ENCODE measurements around the gene FAM168A.
"Not testable (repeated sequence)": the region's sequence is repeated elsewhere in the genome, so short reads cannot be mapped to it uniquely, and the experiment has no call there.

The FAM168A gene

GRCh38 chr11:73598719-73599379 is 937 bp upstream of the FAM168A start:
- DNase-seq = no peak
- in situ Hi-C loops (cut with HindIII; ENCODE audit: low pct_ligation_motif_present, low pct_unique_long_range_greater_than_20kb, low sequenced_read_pairs) = no loop called here

GRCh38 chr11:73597336-73597955 is 466 bp downstream of the FAM168A start:
- in situ Hi-C loops (cut with HindIII; ENCODE audit: low pct_ligation_motif_present, low pct_unique_long_range_greater_than_20kb, low sequenced_read_pairs) = no loop called here
- DNase-seq = no peak

GRCh38 chr11:73596547-73596946 is 1.4 kb downstream of the FAM168A start:
- DNase-seq = no peak
- in situ Hi-C loops (cut with HindIII; ENCODE audit: low pct_ligation_motif_present, low pct_unique_long_range_greater_than_20kb, low sequenced_read_pairs) = no loop called here

- DNase-seq = no peak
- in situ Hi-C loops (cut with HindIII; ENCODE audit: low pct_ligation_motif_present, low pct_unique_long_range_greater_than_20kb, low sequenced_read_pairs) = no loop called here
Measured at GRCh38 chr11:73592640-73593039, 5.3 kb downstream of the FAM168A start.

GRCh38 chr11:73591743-73592142 is 6.2 kb downstream of the FAM168A start:
- in situ Hi-C loops (cut with HindIII; ENCODE audit: low pct_ligation_motif_present, low pct_unique_long_range_greater_than_20kb, low sequenced_read_pairs) = no loop called here
- DNase-seq = no peak

GRCh38 chr11:73590991-73591390 is 6.9 kb downstream of the FAM168A start:
- in situ Hi-C loops (cut with HindIII; ENCODE audit: low pct_ligation_motif_present, low pct_unique_long_range_greater_than_20kb, low sequenced_read_pairs) = no loop called here
- no peak for DNase-seq

GRCh38 chr11:73586791-73587190 is 11.1 kb downstream of the FAM168A start:
- DNase-seq = no peak
- in situ Hi-C loops (cut with HindIII; ENCODE audit: low pct_ligation_motif_present, low pct_unique_long_range_greater_than_20kb, low sequenced_read_pairs) = no loop called here

GRCh38 chr11:73585834-73586575 is 11.9 kb downstream of the FAM168A start:
- in situ Hi-C loops (cut with HindIII; ENCODE audit: low pct_ligation_motif_present, low pct_unique_long_range_greater_than_20kb, low sequenced_read_pairs) = no loop called here
- DNase-seq = no peak

- in situ Hi-C loops (cut with HindIII; ENCODE audit: low pct_ligation_motif_present, low pct_unique_long_range_greater_than_20kb, low sequenced_read_pairs) = no loop called here
- no peak for DNase-seq
Measured at GRCh38 chr11:73584831-73585230, 13.1 kb downstream of the FAM168A start.

- in situ Hi-C loops (cut with HindIII; ENCODE audit: low pct_ligation_motif_present, low pct_unique_long_range_greater_than_20kb, low sequenced_read_pairs) = no loop called here
- DNase-seq = no peak
Measured at GRCh38 chr11:73582653-73583052, 15.3 kb downstream of the FAM168A start.

GRCh38 chr11:73580749-73581148 is 17.2 kb downstream of the FAM168A start:
- in situ Hi-C loops (cut with HindIII; ENCODE audit: low pct_ligation_motif_present, low pct_unique_long_range_greater_than_20kb, low sequenced_read_pairs); DNase-seq: not testable (repeated sequence)

- in situ Hi-C loops (cut with HindIII; ENCODE audit: low pct_ligation_motif_present, low pct_unique_long_range_greater_than_20kb, low sequenced_read_pairs) = no loop called here
- DNase-seq = no peak
Measured at GRCh38 chr11:73579641-73580434, 18.1 kb downstream of the FAM168A start.

- no peak for DNase-seq
Measured at GRCh38 chr11:73578592-73579185, 19.2 kb downstream of the FAM168A start.

GRCh38 chr11:73577496-73577917 is 20.4 kb downstream of the FAM168A start:
- in situ Hi-C loops (cut with HindIII; ENCODE audit: low pct_ligation_motif_present, low pct_unique_long_range_greater_than_20kb, low sequenced_read_pairs) = no loop called here
- no peak for DNase-seq

More at GRCh38 chr11:73578592-73579185, 19.2 kb downstream of the FAM168A start:
- in situ Hi-C loops (cut with HindIII; ENCODE audit: low pct_ligation_motif_present, low pct_unique_long_range_greater_than_20kb, low sequenced_read_pairs) = no loop called here

- in situ Hi-C loops (cut with HindIII; ENCODE audit: low pct_ligation_motif_present, low pct_unique_long_range_greater_than_20kb, low sequenced_read_pairs) = no loop called here
Measured at GRCh38 chr11:73576185-73576614, 21.7 kb downstream of the FAM168A start.

GRCh38 chr11:73571982-73572381 is 25.9 kb downstream of the FAM168A start:
- in situ Hi-C loops (cut with HindIII; ENCODE audit: low pct_ligation_motif_present, low pct_unique_long_range_greater_than_20kb, low sequenced_read_pairs); DNase-seq: not testable (repeated sequence)

More at GRCh38 chr11:73576185-73576614, 21.7 kb downstream of the FAM168A start:
- DNase-seq = no peak

- DNase-seq = peak; percentile 52
- in situ Hi-C loops (cut with HindIII; ENCODE audit: low pct_ligation_motif_present, low pct_unique_long_range_greater_than_20kb, low sequenced_read_pairs) = no loop called here
Measured at GRCh38 chr11:73570415-73571114, 27.3 kb downstream of the FAM168A start.

Data from ACHN (cell line).